Measurements from ENCODE around the gene SERPING1. TPM values are rescaled to one million over a fixed set of nuclear protein-coding genes. Genes with fewer than 3 reads are reported as not detected.

The SERPING1 gene
- total RNA-seq = 31.2 TPM

GRCh38 chr11:57597461-57597915, at the start of gene SERPING1:
SERPING1 (plus strand) TSS chr11:57597685; CDS start chr11:57598271, 586 bp downstream.

GRCh38 chr11:57567515-57568329, 29.8 kb upstream of the SERPING1 start, which contains the start of gene UBE2L6:
UBE2L6 (minus strand) TSS chr11:57567672; CDS start chr11:57567611, 61 bp downstream.

GRCh38 chr11:57649826-57650738, 52.6 kb downstream of the SERPING1 start, which contains the start of gene YPEL4:
YPEL4 (minus strand) TSS chr11:57649912; CDS start chr11:57647107, 2,805 bp downstream.

GRCh38 chr11:57657194-57658022, 59.9 kb downstream of the SERPING1 start, which contains the start of gene CLP1:
CLP1 (plus strand) TSS chr11:57657762; CDS start chr11:57659477, 1,715 bp downstream.

Other genes starting within 250 kb of the SERPING1 start
- not detected for gene PRG3, start 216.5 kb upstream of the SERPING1 start, total RNA-seq
- not detected for gene PRG2, start 207.0 kb upstream of the SERPING1 start, total RNA-seq
- 19.0 TPM for gene SLC43A3, start 170.6 kb upstream of the SERPING1 start, total RNA-seq
- 0.93 TPM for gene RTN4RL2, start 137.2 kb upstream of the SERPING1 start, total RNA-seq
- gene SLC43A1, start 82.0 kb upstream of the SERPING1 start, total RNA-seq = 11.8 TPM
- 18.0 TPM for gene TIMM10, start 66.9 kb upstream of the SERPING1 start, total RNA-seq
- 0.88 TPM for gene SMTNL1, start 60.1 kb upstream of the SERPING1 start, total RNA-seq
- gene UBE2L6, start 30.0 kb upstream of the SERPING1 start, total RNA-seq = 23.0 TPM
- 3.5 TPM for gene YPEL4, start 52.2 kb downstream of the SERPING1 start, total RNA-seq
- gene CLP1, start 60.1 kb downstream of the SERPING1 start, total RNA-seq = 13.9 TPM
- gene ZDHHC5, start 70.4 kb downstream of the SERPING1 start, total RNA-seq = 49.8 TPM
- gene MED19, start 114.5 kb downstream of the SERPING1 start, total RNA-seq = 18.5 TPM
- 60.7 TPM for gene TMX2, start 114.9 kb downstream of the SERPING1 start, total RNA-seq
- gene SELENOH, start 143.8 kb downstream of the SERPING1 start, total RNA-seq = 76.9 TPM
- gene BTBD18, start 154.1 kb downstream of the SERPING1 start, total RNA-seq = not detected
- gene CTNND1, start 164.1 kb downstream of the SERPING1 start, total RNA-seq = 190 TPM